Colon (tissue), 2 donors: ENCODE data around the gene SLC34A2.

Source experiments
- FAIRE-seq: peaks from 2 replicates; lab custom pipeline; 2012; peaks lifted over from hg19 to GRCh38; lab: Jason Lieb, UNC
- donor health status: control.
- donor health status: control.

The SLC34A2 gene

DNA sequence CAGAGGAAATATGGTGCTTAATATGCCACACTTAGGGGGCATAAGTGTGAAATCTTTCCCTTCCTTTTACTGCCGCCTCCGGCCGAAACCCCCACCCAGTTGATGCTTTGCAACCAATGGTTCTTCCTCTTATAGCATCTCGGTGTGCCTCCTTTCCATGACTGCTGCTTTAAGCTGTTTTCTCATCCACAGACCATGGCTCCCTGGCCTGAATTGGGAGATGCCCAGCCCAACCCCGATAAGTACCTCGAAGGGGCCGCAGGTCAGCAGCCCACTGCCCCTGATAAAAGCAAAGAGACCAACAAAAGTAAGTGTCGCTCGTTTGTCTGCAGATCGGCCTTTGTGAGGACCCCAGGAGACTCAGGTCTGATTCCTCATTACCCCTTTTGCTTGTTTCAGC lies 6.7 kb downstream of the SLC34A2 start:
- no peak for FAIRE-seq

DNA sequence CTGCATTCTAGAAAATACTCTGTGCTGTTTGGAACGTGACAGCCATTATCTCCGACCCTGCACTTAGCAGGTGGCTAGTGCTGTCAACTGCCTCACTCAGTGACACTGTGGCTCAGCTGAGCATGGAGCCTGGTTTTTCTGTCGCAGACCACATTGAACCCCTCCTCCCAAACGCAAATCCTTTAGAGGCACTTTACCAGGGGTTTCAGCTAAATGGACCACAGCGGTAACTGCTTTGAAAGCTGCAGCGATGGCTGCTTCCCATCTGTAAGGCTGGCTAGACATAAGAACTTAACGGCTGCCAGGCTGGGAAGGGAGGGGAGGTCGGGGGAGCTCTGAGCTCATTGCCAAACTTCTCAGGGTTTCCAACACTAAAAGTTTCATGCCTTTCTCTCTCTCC lies 8.1 kb downstream of the SLC34A2 start:
- FAIRE-seq: no peak

DNA sequence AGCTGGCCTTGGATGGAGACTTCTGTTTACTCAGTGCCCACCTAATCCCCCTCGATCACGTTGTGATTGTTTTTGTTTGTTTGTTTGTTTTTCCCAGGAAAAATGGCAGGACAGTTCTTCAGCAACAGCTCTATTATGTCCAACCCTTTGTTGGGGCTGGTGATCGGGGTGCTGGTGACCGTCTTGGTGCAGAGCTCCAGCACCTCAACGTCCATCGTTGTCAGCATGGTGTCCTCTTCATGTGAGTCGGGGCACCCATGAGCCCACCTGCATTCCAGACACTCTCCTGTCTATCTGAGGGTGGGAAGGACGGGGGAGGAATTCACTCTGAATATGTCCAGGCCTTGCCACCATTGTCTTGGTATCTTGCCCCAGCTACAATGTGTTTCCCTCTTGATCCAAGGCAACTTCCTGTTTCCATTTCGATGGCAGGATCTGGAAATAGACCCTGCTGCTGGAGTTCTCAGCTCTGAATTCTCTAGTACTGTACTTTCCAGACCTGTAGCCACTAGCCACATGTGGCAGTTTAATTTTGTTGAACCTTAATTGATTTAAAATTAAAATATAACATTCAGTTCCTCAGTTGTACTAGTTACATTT lies 10.5 kb downstream of the SLC34A2 start:
- no peak for FAIRE-seq

GRCh38 chr4:25667931-25668557 lies 12.4 kb downstream of the SLC34A2 start:
- FAIRE-seq: no peak

- FAIRE-seq: no peak
These were observed 15.3 kb downstream of the SLC34A2 start for GRCh38 chr4:25670991-25671390.

DNA sequence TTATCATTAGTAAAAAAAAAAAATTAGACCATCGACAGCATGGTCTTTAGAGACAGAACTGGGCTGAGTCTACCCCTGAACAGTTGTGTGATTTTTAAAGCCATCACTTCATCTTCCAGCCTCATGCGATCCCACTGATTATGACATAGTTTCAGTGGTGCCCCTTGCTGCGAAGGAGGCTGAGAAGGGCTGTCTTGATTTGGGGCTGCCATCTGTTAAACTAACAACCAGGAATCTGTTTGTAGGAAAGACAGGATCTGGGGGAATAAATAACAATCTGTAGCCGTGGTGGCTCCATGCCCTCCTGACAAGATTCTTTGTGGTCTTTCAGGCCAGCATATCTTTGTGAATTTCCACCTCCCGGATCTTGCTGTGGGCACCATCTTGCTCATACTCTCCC lies 17.1 kb downstream of the SLC34A2 start:
- no peak for FAIRE-seq

DNA sequence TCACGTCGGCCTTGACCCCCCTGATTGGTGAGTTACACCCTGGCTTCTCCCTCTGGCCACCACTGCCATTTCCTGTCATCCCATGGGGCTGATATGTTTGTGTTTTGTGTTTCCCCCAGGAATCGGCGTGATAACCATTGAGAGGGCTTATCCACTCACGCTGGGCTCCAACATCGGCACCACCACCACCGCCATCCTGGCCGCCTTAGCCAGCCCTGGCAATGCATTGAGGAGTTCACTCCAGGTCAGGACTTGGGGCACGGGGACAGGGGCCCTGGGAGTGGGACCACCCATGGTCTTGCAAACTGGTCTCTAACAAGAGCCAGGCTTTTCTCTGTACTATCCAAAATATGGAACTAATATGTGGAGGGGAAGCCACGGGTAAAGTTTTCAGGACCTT lies 18.7 kb downstream of the SLC34A2 start:
- no peak for FAIRE-seq

DNA sequence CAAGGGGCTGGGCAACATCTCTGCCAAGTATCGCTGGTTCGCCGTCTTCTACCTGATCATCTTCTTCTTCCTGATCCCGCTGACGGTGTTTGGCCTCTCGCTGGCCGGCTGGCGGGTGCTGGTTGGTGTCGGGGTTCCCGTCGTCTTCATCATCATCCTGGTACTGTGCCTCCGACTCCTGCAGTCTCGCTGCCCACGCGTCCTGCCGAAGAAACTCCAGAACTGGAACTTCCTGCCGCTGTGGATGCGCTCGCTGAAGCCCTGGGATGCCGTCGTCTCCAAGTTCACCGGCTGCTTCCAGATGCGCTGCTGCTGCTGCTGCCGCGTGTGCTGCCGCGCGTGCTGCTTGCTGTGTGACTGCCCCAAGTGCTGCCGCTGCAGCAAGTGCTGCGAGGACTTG lies 20.6 kb downstream of the SLC34A2 start:
- no peak for FAIRE-seq

GRCh38 chr4:25677157-25677556 lies 21.5 kb downstream of the SLC34A2 start:
- FAIRE-seq: no peak

GRCh38 chr4:25677943-25678342 lies 22.3 kb downstream of the SLC34A2 start:
- FAIRE-seq: no peak

GRCh38 chr4:25687773-25688172 lies 32.1 kb downstream of the SLC34A2 start:
- no peak for FAIRE-seq

- no peak for FAIRE-seq
These were observed 38.8 kb downstream of the SLC34A2 start for GRCh38 chr4:25694466-25694865.

DNA sequence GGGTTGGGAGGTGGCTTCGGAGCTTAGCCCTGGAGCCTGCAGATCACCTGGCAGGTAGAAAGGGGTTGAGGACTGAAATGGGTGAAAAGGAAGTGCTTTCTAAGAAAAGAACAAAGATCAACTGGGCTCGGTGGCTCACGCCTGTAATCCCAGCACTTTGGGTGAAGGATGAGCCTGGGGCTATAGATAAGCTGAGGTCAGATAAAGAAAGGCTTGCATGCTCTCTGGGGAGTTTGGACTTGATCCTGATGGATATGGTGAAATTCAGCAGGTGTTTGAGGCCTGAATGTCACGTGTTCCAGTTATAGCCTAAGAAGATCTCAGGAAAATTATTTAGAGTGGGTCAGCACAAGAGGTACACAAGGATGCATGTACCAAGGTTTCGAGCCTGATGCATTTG lies 40.8 kb downstream of the SLC34A2 start:
- no peak for FAIRE-seq

- FAIRE-seq: no peak
These were observed 41.9 kb downstream of the SLC34A2 start for GRCh38 chr4:25697516-25697915.

DNA sequence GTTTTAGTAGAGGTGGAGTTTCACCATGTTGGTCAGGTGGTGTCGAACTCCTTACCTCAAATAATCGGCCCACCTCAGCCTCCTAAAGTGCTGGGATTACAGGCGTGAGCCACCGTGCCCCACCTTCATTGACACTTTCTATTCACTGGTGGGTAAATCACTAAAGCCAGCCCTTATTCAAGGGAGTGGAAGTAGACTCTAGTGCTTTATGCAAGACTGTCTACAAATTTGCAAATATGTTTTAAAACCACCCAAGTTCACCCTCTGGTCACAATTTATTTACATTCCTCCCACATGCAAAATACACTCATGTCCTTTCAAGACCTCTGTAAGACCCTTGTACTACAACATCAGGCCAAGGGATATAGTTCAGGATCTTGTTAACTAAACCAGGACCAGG lies 45.0 kb downstream of the SLC34A2 start:
- no peak for FAIRE-seq

DNA sequence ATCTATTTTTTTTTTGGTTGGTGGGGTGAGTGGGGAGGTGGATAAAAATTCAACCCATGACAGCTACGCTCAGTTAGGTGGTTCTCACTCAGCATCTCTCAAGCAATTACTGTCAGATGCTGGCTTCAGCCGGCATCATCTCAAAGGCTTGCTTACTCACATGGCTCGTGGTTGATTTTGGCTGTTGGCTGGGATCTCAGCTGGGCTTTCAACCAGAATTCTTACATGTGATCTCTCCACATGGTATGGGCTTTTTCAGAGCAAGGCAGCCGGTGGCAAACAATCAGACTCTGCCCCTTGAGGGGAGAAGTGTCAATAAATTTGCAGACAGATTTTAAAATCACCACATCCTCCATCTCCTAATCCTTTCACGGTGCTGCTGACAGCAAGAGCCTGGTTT lies 47.2 kb downstream of the SLC34A2 start:
- no peak for FAIRE-seq

- no peak for FAIRE-seq
These were observed 48.2 kb downstream of the SLC34A2 start for GRCh38 chr4:25703731-25704388.

- no peak for FAIRE-seq
These were observed 48.9 kb downstream of the SLC34A2 start for GRCh38 chr4:25704516-25704915.

DNA sequence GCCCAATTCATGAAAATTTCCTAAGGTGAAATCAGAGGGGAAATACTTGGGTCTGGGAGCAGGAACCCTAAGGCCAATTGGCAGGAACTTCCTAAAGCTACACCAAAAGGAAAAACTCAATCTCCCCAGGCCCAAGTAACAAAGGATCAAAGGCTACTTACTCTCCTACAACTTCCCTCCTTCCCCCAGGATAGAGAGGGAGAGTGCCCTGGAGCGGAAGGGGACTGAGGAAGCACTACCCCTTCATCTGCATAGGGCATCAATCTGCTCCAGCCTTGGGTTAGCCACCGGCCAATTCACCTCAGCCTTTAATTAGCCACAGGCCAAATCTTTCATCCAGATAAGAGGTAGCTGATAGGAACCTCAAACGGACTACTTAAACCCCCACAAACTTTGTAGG lies 55.0 kb downstream of the SLC34A2 start:
- FAIRE-seq: no peak

- no peak for FAIRE-seq
These were observed 57.0 kb downstream of the SLC34A2 start for GRCh38 chr4:25712611-25713010.

DNA sequence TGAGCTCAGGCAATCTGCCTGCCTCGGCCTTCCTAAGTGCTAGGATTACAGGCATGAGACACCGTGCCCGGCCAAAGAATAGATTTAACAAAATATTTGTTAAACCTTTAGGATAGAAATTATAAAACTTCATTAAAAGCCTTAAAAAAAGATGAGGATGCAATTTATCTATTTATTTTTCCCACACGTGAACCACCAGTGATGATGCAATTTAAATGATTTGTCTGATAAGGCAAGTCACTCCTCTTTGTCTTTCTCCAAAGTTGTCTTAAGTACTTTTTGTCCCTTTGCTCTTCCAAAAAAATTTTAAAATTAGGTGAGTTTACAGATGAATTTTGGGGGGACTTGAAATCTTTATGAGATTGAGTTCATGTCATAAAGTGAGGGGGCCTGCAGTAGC lies 58.2 kb downstream of the SLC34A2 start:
- no peak for FAIRE-seq

DNA sequence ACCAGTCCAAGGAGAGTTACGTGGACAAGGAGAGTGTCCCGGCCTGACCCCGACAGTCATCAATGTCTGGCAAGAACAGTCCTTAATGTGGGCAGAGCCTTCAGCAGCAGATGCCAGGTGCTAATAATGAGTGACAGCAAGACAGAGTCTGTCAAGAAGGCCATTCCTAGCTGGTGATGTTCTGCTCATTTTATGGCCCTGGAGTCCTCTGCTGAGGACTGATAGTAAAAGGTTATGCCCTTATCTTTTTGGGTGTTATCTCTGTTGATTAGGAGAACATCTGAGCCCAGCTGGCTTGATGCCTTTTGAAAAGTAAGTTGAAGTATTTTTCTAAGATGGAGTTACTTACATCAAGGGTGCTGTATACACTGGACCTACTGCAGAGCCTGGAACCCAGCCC lies 67.3 kb downstream of the SLC34A2 start:
- FAIRE-seq: no peak

DNA sequence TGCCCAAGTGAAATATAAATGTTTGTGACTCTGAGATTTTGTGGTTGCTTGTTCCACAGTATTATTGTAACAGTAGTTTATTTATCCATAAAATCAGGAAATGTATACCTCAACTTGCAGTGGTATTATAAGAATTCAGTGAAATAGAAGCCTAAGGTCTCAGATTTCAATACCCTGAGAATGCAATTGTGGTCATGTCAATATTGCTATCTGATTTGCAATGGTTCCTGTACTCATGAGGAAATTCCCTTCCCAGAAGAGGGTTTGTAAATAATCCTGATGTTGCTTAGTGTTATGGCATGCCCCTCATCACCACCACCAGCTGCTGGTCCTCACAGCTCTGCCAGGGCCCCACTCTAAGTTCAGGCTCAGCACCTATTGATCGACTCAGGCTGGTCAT lies 67.8 kb downstream of the SLC34A2 start:
- no peak for FAIRE-seq

GRCh38 chr4:25725870-25726269 lies 70.2 kb downstream of the SLC34A2 start:
- no peak for FAIRE-seq
